NCI-H524 (cell line): ENCODE measurements around the gene TRAIP.
"Not testable (repeated sequence)": the region's sequence is repeated elsewhere in the genome, so short reads cannot be mapped to it uniquely, and the experiment has no call there.

Source experiments
- DNase-seq, 2 experiments: peaks; one replicate each; lab custom pipeline; 2025; lab: John Stamatoyannopoulos, UW

The TRAIP gene

GRCh38 chr3:49823131-49823530 lies 33.2 kb downstream of the TRAIP start:
- DNase-seq: not testable (repeated sequence)

- no peak for DNase-seq
These were observed 42.7 kb downstream of the TRAIP start, which contains the start of gene UBA7 for GRCh38 chr3:49813497-49814174. UBA7 (minus strand) TSS chr3:49813953; CDS start chr3:49813787, 166 bp downstream.

GRCh38 chr3:49812916-49813496 lies 43.4 kb downstream of the TRAIP start:
- DNase-seq: no peak

GRCh38 chr3:49807431-49808114 lies 48.8 kb downstream of the TRAIP start:
- DNase-seq: no peak

GRCh38 chr3:49806850-49807249 lies 49.5 kb downstream of the TRAIP start:
- no peak for DNase-seq

GRCh38 chr3:49805897-49806701 lies 50.3 kb downstream of the TRAIP start:
- DNase-seq: no peak

DNA sequence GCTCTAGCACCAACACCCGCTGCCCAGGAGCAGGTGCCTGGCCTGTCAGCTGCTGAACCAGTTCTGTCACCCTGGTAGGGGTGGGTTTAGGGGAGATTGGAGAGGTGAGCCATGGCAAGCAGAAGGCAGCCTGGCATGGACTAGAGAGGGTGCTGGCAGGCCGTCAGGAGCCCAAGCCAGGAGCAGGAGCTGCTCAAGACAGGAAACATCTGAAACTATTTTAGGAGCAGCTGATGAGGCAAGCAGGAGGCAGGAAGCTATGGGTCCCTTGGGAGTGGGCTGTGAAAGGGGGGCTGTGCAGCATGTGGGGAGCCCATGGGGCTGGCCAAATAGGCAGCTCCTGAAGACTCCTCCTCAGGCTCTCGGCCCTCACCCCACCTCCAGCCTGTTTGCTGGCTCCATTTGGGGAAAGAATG lies 51.0 kb downstream of the TRAIP start:
- peak in 1 of 2 experiments; percentile 35 for DNase-seq

DNA sequence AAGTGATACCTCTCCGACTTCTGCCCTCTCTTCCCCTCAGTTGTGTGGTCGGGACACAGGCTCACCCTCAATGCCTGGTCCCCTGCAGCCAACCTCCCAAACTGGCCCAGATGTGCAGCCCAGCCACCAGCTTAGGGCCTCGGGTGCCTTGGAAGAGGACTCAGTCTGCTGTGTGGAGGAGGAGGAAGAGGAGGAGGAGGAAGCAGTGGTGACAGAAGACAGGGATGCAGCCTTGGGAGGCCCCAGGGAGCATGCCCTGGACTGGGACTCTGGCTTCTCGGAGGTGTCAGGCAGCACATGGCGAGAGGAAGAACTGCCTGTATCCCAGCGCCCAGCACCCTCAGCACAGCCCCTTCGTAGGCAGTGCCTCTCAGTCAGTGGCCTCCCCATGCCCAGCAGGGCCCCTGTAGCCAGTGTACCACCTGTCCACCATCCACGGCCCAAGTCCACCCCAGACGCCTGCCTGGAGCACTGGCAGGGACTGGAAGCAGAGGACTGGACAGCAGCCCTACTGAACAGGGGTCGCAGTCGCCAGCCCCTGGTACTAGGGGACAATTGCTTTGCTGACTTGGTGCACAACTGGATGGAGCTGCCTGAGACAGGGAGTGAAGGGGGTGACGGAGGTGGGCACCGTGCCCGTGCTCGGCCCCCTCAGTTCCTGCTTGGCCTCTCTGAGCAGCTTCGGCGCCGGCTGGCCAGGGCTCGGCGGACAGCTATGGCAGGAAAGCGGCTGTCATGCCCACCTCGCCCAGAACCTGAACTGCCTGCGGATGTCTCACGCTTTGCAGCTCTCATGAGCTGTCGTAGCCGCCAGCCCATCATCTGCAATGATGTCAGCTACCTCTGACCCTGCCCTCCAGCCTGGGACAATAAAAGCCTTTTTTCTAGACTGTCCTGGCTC lies 52.0 kb downstream of the TRAIP start:
- DNase-seq: no peak

GRCh38 chr3:49803465-49804140 lies 52.8 kb downstream of the TRAIP start:
- peak; percentile 74 to 76 for DNase-seq

DNA sequence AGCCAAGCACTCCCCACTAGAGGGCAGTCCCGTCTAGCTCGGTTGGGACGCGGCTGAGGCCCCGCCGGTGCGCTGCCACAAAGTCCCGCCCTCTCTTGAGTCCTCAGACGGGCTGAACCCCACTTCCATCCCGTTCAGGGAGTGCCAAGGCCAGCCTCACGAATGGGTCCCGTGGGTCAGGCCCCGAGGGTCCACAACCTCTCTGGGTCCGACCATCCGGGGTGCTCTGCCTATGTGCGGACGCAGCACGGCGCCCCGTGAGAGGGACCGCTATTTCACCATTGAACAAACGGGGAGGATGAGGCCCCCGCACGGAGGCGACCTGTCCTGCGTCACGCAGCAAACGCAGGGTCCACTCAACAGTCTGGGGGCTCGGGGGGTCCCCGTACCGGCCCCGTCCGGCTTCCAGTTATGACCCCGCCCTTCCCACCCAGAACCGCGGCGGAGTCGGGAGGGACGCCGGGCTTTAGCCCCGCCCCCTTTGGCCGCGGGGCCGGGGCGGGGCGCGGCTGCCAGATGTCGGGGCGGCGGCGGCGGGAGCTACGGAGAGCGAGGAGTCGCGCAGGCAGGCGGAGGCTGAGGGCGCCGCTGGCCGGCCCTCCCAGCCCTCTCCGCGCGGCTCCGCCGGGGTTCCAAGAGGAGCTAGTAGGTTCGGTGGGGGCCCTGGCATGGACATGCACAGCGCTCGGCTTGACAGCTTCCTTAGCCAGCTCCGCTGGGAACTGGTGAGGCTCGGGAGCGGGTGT lies 53.5 kb downstream of the TRAIP start, which contains the start of gene INKA1:
Gene INKA1 (plus strand): TSS at position 543 of the 746 bp plus-strand sequence. CDS start 132 bp downstream, at position 675.
- peak; percentile 69 to 84 for DNase-seq

- DNase-seq: no peak
These were observed 55.2 kb downstream of the TRAIP start for GRCh38 chr3:49801160-49801559.

GRCh38 chr3:49799761-49800160 lies 56.6 kb downstream of the TRAIP start, which contains the start of gene CDHR4:
CDHR4 (minus strand) TSS chr3:49799873; CDS start chr3:49799812, 61 bp downstream.
- no peak for DNase-seq

- no peak for DNase-seq
These were observed 57.3 kb downstream of the TRAIP start for GRCh38 chr3:49799105-49799504.

DNA sequence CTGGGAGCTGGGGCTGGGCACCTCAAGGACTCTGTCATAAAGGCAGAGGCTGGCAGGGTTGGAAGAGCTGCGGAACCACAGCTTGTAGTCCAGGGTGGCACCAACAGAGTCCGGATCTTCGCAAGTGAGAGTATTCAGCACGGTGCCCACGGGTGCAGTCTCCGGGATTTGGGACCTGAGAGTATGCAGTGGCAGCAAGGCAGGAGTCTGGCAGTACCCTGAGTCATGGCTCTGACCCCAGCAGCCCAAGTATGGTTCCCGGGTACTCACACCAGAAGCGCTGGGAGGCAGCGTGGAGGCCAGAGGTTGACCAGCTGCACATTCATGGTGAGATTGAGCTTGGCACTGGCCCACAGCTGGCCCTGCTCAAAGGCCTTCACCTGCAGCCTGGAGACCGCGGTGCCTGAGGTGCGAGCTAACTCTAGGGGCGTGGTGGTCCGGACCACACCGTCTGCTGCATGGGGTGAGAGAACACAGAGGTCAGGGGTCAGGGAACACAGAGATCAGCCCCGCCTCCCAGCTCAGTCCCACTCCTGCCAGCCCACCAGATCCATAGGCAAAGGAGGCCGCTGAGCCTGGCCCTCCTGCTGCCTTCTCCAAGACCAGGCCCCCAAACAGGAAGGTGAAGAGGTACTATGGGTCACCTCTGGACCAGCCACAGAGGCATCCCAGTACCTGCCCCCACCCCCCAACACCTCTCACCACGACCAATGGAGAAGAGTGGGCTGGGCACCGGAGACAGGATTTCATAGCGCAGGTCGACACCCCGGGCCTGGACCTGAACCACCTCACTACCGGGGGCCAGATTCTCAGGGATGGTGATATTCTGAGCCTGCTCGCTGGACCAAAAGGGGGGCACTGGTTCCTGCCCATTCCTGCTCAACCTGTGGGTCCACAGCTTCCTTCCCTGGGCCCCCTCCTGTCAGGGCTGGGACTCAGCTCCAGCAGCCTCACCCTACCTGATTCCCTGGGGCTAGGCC lies 61.1 kb downstream of the TRAIP start:
- DNase-seq: no peak

DNA sequence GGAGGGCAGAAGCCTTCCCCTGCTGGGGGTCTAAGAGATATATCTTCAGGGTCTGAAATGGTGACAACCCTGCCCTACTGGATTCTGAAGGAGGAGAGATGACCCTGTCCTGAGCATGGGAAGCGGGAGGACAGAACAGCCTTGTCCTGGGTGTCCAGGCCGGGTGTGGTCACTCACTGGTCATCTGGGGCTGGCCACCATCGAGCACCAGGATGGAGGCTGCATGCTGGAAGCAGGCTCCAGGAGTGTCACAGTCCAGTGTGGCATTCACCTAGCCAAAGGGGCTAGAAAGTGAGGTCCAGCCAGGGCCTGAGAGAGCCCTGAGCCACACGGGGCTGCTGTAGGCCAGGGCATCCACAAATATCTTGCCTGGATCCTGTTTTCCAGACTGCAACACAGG lies 61.9 kb downstream of the TRAIP start:
- no peak for DNase-seq

DNA sequence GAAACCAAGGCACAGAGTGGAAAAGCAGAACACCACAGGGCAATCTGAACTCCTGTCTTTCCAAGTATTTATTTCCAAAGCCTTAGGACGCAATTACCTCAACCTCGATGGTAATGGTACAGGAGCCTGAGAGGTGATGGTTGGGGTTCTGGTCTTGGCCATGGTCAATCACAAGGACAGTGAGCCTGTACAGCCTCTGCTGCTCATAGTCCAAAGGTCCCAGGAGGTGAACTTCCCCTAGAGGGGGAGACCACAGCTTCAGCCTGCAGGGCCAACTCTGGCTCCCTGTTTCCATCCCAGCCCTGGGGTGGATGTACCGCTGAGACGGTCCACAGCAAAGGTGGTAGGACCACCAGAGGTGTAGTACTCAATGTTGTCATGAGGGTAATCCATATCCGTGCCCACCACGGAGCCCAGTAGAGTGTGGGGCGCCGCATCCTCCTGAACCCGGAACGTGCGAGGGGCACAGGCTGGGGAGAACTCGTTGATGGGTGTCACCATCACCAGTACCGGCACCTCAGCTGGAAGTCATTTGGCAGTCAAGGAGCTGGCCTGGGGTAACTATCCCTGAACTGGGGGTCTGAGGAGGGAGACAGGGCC lies 62.8 kb downstream of the TRAIP start:
- DNase-seq: no peak

GRCh38 chr3:49792371-49793150 lies 63.8 kb downstream of the TRAIP start:
- DNase-seq: no peak
